Activated CD4-positive, alpha-beta T cell treated with anti-CD3 and anti-CD28 coated beads for 48 hours (primary cell): ENCODE data around the gene TBL1XR1.
"Not testable (repeated sequence)": the region's sequence is repeated elsewhere in the genome, so short reads cannot be mapped to it uniquely, and the experiment has no call there.

Experiments used
- DNase-seq: peaks from one replicate; pipeline ENCODE4 v3.0.0-alpha.2; 2020

The TBL1XR1 gene

GRCh38 chr3:177180506-177180905, 16.8 kb downstream of the TBL1XR1 start:
- DNase-seq: no peak

GRCh38 chr3:177179281-177180067, 17.8 kb downstream of the TBL1XR1 start:
- no peak for DNase-seq

GRCh38 chr3:177177749-177178221, 19.5 kb downstream of the TBL1XR1 start:
- DNase-seq: no peak

GRCh38 chr3:177174607-177175170, 22.6 kb downstream of the TBL1XR1 start:
- no peak for DNase-seq

- no peak for DNase-seq
Observed at GRCh38 chr3:177169936-177170722, 27.2 kb downstream of the TBL1XR1 start.

GRCh38 chr3:177168431-177168830, 28.9 kb downstream of the TBL1XR1 start:
- no peak for DNase-seq

GRCh38 chr3:177162742-177163141, 34.5 kb downstream of the TBL1XR1 start:
- DNase-seq: no peak

GRCh38 chr3:177161603-177162002, 35.7 kb downstream of the TBL1XR1 start:
- not testable (repeated sequence) for DNase-seq

GRCh38 chr3:177158461-177158860, 38.8 kb downstream of the TBL1XR1 start:
- DNase-seq: no peak

- DNase-seq: no peak
Observed at GRCh38 chr3:177157492-177157891, 39.8 kb downstream of the TBL1XR1 start.

GRCh38 chr3:177154733-177155132, 42.5 kb downstream of the TBL1XR1 start:
- DNase-seq: no peak

GRCh38 chr3:177150970-177151627, 46.2 kb downstream of the TBL1XR1 start:
- DNase-seq: peak; percentile 32

- DNase-seq: no peak
Observed at GRCh38 chr3:177150218-177150916, 46.9 kb downstream of the TBL1XR1 start.

GRCh38 chr3:177149106-177149505, 48.2 kb downstream of the TBL1XR1 start:
- no peak for DNase-seq

GRCh38 chr3:177147790-177148189, 49.5 kb downstream of the TBL1XR1 start:
- no peak for DNase-seq

- DNase-seq: no peak
Observed at GRCh38 chr3:177146646-177147045, 50.6 kb downstream of the TBL1XR1 start.

GRCh38 chr3:177145954-177146353, 51.3 kb downstream of the TBL1XR1 start:
- no peak for DNase-seq

GRCh38 chr3:177145381-177145780, 51.9 kb downstream of the TBL1XR1 start:
- no peak for DNase-seq

- DNase-seq: no peak
Observed at GRCh38 chr3:177144922-177145321, 52.4 kb downstream of the TBL1XR1 start.

- no peak for DNase-seq
Observed at GRCh38 chr3:177141899-177142646, 55.2 kb downstream of the TBL1XR1 start.

GRCh38 chr3:177141471-177141870, 55.8 kb downstream of the TBL1XR1 start:
- no peak for DNase-seq

GRCh38 chr3:177139220-177139619, 58.1 kb downstream of the TBL1XR1 start:
- DNase-seq: peak; percentile 31
